ENCODE measurements around the gene TMEM91. TPM values are rescaled to one million over a fixed set of nuclear protein-coding genes. Genes with fewer than 3 reads are reported as not detected.

Gene TMEM91
- total and polyA plus RNA-seq, 9 of the 15 experiments (the other 6 are each of a cell fraction or from before 2014, with no cell fraction given): 1.2 to 5.2 (median 2.7) TPM

GRCh38 chr19:41353466-41354342 lies 22.6 kb upstream of the TMEM91 start, which contains the start of gene TGFB1 (continued):
- TF ChIP-seq TBL1XR1 (IDR thresholded peaks at IDR 0.05; ENCODE audit: low read length in 2 of 2): peak in 1 of 2 experiments; percentile 55; a peak in 2 of 4 replicates
- TF ChIP-seq MED1 (CRISPR knock-in tag; IDR thresholded peaks at IDR 0.05; ENCODE audit: borderline replicate concordance): no peak
- TF ChIP-seq ZNF644 (tag; IDR thresholded peaks at IDR 0.05; ENCODE audit: low read depth): no peak; the same call in 1 of the 2 replicates
- no peak for TF ChIP-seq CREB3 (tag; conservative IDR thresholded peaks at IDR 0.05; ENCODE audit: low read depth)
- TF ChIP-seq ZBTB33 (CRISPR knock-in tag; IDR thresholded peaks at IDR 0.05): peak; percentile 18; the same call in 1 of the 2 replicates
- TF ChIP-seq AFF1 (IDR thresholded peaks at IDR 0.05; ENCODE audit: low read depth in 1 of 2, partially characterized antibody in 2 of 2): no peak
- TF ChIP-seq ZNF57 (CRISPR knock-in tag; IDR thresholded peaks at IDR 0.05): no peak
- no peak for TF ChIP-seq TAF7 (tag; IDR thresholded peaks at IDR 0.05)
- TF ChIP-seq MLLT1 (IDR thresholded peaks at IDR 0.05): peak in 1 of 2 experiments; percentile 53; a peak in 1 of 4 replicates
- TF ChIP-seq PKNOX1 (IDR thresholded peaks at IDR 0.05): peak; percentile 37; the same call in 1 of the 2 replicates
- no peak for TF ChIP-seq HIVEP1 (CRISPR knock-in tag; IDR thresholded peaks at IDR 0.05)
- 0 out of 2 replicates have a peak, but pooled peaks have one; percentile 23 for TF ChIP-seq EP300 (IDR thresholded peaks at IDR 0.05; ENCODE audit: low read length)
- TF ChIP-seq SLC30A9 (CRISPR knock-in tag; IDR thresholded peaks at IDR 0.05): no peak
- TF ChIP-seq SAP30 (IDR thresholded peaks at IDR 0.05; ENCODE audit: borderline replicate concordance, insufficient read depth, low read depth, low read length, poor library complexity, severe bottlenecking): no peak
- TF ChIP-seq XRCC4 (IDR thresholded peaks at IDR 0.05; ENCODE audit: extremely low read depth, insufficient read depth, insufficient read length): no peak

Measured in K562 (cell line).